NCI-H1694 treated with DMSO at 0.1 percent for 48 hours (cell line): ENCODE measurements around the gene CIAO2B.
A peak's percentile ranks its signal among the peaks of the same experiment; 100 is the strongest.
"Not testable (repeated sequence)": the region's sequence is repeated elsewhere in the genome, so short reads cannot be mapped to it uniquely, and the experiment has no call there.

ENCODE experiments used
- DNase-seq: peaks from one replicate; lab custom pipeline; 2025; lab: John Stamatoyannopoulos, UW

Gene CIAO2B

GRCh38 chr16:66955363-66956153 is 21.4 kb upstream of the CIAO2B start:
- not testable (repeated sequence) for DNase-seq

GRCh38 chr16:66954097-66954659 is 20.0 kb upstream of the CIAO2B start:
- peak; percentile 68 for DNase-seq

GRCh38 chr16:66953462-66954096 is 19.4 kb upstream of the CIAO2B start:
- no peak for DNase-seq

- DNase-seq, result no peak
Observed at GRCh38 chr16:66952430-66953110, 18.4 kb upstream of the CIAO2B start.

GRCh38 chr16:66950971-66951790 is 17.0 kb upstream of the CIAO2B start:
- no peak for DNase-seq

- DNase-seq, result no peak
Observed at GRCh38 chr16:66950437-66950836, 16.2 kb upstream of the CIAO2B start.

- DNase-seq, result no peak
Observed at GRCh38 chr16:66949472-66949871, 15.3 kb upstream of the CIAO2B start.

- DNase-seq, result no peak
Observed at GRCh38 chr16:66948837-66949225, 14.6 kb upstream of the CIAO2B start.

- DNase-seq, result no peak
Observed at GRCh38 chr16:66948134-66948836, 14.1 kb upstream of the CIAO2B start.

- DNase-seq, result peak; percentile 78
Observed at GRCh38 chr16:66947302-66948065, 13.3 kb upstream of the CIAO2B start.

GRCh38 chr16:66946974-66947301 is 12.7 kb upstream of the CIAO2B start:
- DNase-seq, result no peak

GRCh38 chr16:66946541-66946940 is 12.3 kb upstream of the CIAO2B start:
- DNase-seq, result no peak

GRCh38 chr16:66945939-66946338 is 11.7 kb upstream of the CIAO2B start:
- no peak for DNase-seq

GRCh38 chr16:66944971-66945370 is 10.8 kb upstream of the CIAO2B start:
- DNase-seq, result not testable (repeated sequence)

GRCh38 chr16:66944054-66944441 is 9.8 kb upstream of the CIAO2B start:
- no peak for DNase-seq

- no peak for DNase-seq
Observed at GRCh38 chr16:66943426-66944053, 9.3 kb upstream of the CIAO2B start.

GRCh38 chr16:66942981-66943380 is 8.8 kb upstream of the CIAO2B start:
- no peak for DNase-seq

GRCh38 chr16:66940236-66940635 is 6.0 kb upstream of the CIAO2B start:
- no peak for DNase-seq

GRCh38 chr16:66939366-66939765 is 5.2 kb upstream of the CIAO2B start:
- no peak for DNase-seq

- DNase-seq, result no peak
Observed at GRCh38 chr16:66937725-66938337, 3.6 kb upstream of the CIAO2B start.
